HG02840 (cell line): ENCODE results near the gene PRKN.
"Not testable (repeated sequence)": the region's sequence is repeated elsewhere in the genome, so short reads cannot be mapped to it uniquely, and the experiment has no call there.

Experiments used
- ATAC-seq: cut with Tn5 transposase; IDR thresholded peaks from one replicate; pipeline ENCODE4 v1.9.1; 2021; ENCODE audit warnings: mild to moderate bottlenecking, moderate library complexity, moderate number of reproducible peaks; ENCODE audit not compliant: unreplicated experiment, low FRiP score

PRKN gene

DNA sequence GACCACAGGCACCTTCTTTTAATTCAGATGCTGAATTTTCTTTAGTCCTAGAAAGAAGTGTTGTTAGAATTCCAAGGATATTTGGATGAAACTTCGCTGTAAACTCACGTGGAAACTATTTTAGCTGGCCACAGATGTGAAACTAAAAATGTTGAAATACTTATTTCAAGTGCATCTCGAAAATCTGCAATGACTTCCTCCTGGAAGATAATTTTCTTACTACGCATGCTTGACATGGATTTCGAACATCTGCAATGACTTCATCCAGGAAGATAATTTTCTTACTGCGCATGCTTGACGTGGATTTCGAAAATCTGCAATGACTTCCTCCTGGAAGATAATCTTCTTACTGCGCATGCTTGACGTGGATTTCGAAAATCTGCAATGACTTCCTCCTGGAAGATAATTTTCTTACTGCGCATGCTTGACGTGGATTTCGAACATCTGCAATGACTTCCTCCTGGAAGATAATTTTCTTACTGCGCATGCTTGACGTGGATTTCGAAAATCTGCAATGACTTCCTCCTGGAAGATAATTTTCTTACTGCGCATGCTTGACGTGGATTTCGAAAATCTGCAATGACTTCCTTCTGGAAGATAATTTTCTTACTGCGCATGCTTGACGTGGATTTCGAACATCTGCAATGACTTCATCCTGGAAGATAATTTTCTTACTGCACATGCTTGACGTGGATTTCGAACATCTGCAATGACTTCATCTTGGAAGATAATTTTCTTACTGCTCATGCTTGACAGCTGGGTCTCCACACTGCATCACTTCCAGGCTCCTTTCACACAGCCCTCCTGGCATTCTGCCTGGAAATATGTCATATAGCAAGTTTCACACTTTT, 336.4 kb downstream of the PRKN start:
- not testable (repeated sequence) for ATAC-seq

DNA sequence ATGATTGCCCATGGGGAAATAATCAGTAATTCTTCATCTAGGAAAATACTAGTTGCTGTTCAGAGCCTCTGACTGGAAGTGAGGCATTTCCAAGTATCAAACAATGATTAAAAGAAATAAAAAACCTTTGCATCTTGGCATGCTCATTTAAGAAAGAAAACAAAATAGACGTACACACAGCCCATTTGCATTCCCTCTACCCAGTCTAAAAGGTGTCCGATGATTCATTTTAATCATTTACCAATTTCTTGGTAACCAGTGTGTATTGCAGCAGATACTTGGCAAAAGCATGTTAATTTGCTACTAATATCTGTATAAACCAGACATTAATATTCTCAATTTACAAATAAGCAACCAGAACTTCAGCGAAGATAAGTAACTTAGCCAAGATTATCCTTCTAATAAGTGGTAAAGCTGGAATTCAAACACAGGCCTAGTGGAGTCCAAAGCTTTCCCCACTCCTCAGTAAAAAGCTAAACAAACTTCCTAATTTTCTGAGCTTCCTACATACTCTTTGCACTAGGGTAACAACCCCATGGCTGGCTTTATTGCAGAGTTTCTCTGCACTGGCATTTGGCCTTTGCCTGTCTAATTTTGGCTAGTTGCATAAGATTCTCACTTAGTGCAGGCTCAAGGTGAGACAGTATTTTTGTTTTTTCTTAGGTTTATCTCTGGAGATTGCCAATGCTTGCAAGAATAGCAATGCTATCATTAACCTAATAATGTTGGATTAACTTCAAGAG, 338.1 kb downstream of the PRKN start:
- ATAC-seq: no peak

DNA sequence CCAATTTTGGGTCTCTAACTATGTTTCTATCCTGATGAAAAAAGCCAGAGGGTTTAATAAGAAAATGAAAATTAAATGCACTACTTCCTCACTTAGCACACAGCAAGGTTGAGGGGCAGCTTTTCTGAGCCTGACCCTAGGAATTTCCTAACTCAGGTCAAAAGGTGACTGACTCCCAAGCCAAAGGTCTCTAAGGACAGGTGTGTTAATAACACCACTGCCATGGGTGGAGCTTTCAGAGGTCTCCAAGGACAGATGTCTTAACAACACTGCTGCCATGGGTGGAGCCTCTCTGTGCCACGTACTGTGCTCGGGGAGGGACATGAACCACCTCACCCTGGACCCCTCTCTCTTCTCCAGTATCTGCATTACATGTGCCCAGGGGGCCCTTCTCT, 339.2 kb downstream of the PRKN start:
- no peak for ATAC-seq

DNA sequence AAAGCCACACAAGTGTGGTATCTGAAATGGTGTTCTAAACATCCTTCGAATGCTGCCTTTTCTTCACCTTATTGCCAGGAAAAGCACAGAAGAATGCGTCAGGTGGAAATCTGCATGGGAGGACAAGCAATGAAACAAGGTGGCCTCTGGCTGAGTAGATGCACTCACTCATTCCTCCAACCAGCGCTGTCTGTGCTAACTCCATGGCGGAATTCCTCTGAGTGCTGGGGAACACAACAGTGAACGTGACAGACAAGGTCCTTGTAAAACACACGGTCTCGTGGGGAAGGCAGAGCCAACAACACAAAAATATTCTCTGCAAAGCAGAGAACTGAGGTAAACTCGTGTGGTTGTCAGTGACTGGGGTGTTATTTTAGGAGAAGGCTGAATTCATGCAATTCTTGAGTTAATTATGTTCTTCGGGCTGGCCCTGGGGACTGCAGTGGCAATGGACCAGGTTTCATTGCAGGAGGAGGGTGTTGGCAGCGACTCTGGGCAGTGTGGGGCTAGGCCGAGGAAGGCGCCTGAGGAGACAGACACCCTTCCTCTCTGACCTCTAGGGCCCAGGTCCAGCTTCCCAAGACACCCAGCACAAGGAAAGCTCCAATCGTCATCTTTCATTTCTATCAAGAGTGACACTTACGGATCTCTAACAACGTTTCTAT, 339.7 kb downstream of the PRKN start:
- no peak for ATAC-seq

DNA sequence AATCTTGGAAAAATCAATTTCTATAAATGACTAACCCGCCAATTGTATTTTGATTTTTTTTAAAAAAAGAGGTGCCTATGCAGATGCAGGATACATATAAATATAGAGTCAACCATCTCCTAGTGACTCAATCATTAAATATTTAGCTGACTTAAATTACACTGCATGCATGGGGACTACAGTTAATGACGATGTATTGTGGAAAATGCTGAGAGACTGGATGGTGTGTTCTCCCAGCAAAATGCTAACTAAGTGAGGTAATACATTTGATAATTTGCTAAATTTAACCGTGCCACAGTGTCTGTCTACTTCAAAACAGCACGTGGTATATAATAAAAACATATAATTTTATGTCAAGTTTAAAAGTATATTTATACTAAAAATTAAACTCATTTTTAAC, 341.6 kb downstream of the PRKN start:
- ATAC-seq: no peak

DNA sequence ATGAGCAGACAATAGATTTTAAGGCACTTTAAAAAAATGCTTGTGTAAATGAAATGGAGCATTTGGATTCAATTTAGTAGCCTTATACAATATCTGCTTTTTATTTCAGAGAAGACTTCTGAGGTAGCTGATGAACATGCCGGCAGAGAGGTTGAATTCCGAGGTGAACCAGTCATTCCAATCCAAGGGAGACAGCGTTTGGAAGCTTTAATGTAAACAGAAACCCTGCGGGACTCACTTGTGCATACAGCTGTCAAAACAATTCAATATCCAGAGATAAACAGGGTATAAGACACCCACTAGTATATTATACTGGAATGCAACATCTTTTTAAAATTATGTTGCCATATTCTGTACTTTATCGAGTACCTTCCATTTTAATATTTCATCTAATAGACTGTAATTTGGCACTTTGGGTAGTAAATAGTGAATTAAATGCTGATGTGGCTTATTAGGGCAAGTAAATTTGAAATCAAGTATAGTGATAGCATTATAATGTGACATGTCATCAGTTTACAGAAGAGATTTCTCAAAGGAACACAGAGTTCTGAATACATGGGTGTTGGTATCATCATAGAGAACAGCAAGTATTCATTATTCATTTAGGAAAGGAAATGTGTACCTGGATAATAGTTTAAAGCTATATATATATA, 347.7 kb downstream of the PRKN start:
- no peak for ATAC-seq

DNA sequence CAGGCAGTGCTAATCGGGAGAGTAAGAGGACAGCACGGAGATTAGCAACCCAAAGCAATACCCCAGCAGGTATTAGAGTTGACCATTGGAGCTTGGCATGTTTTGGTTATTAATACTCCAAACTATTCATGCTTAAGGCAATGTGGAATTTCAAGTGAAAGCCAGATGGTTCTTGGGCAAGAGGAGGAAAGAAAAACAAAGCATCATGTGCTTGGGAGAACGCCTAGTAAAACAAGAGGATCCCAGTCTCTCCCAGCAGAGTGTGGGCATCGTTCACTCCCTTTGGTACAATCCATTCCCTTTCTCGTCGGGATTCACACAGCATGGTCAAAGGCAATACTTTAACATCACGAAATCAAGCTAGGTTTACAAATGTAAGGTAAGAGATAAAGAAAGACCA, 349.8 kb downstream of the PRKN start:
- no peak for ATAC-seq

DNA sequence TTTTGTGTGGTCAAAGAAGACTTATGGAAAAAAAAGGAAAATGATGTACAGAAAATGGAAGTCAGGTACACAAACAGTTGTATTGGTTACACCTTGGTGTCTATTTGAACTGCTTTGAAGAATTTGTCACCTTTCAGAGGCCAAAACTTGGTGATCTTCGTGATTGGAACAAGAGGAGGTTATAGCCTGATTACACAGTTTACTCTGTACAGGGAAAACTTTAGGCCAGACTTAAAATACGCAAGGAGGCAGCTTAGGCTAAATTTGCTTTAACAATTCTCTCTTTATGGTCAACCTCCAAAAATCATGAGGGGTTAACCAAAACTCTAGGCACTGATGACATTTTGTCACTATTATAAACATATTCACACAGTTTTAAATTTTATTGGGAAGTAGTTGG, 353.7 kb downstream of the PRKN start:
- ATAC-seq: no peak

DNA sequence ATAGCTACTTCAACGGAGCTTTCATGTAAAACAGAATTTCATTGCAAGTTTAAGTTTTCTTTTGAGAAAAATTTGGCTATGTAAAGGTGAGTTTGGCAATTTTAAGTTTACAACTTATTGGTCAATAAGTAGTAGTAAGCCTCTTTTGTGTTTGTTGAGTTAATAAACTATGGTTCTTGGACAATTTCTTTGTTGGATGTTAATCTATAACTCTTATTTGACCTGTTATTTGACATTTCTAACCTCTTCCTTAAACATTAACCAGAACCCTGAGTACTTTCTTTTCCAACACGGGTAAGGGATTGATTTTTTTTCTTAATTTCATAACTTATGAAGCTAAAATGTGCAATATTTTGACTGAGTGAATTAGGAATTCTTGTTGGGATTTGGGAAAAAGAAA, 354.4 kb downstream of the PRKN start:
- ATAC-seq: no peak

DNA sequence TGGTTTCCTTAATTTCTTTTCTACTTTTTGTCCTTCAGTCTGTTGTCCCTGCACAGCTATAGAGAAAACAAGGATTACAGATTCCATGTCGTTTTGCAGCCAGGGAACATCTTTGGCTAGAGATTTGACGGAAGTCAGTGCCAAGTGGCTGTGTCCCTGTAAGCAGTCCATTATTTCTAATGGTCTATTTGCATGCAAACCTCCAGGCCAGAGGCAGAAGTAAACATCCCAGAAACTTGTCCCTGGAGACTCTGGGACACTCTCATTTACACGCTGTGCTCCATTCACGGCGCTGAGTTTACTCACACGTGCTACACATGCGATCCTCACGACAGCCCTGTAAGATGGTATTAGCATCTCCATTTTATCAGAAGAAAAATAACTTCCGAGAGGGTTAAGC, 355.5 kb downstream of the PRKN start:
- ATAC-seq: no peak

DNA sequence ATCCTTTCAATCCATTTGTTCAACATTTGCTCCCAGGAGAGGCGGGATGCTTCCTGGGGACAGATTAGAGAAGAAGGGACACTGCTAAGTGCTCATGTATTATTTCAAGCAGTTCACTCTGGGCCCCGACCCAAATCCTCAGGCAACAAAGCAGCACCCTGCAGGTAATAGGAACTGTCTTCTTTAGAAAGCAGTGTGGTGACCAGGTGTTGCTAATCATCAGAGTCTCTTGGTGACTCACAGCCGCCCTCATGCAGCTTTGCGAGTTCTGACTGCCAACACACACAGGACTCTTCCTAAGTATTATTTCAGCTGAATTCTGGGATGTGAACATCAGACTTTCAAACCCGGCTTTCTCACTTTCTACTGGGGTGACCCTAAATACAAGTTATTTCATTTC, 356.4 kb downstream of the PRKN start:
- ATAC-seq: no peak

DNA sequence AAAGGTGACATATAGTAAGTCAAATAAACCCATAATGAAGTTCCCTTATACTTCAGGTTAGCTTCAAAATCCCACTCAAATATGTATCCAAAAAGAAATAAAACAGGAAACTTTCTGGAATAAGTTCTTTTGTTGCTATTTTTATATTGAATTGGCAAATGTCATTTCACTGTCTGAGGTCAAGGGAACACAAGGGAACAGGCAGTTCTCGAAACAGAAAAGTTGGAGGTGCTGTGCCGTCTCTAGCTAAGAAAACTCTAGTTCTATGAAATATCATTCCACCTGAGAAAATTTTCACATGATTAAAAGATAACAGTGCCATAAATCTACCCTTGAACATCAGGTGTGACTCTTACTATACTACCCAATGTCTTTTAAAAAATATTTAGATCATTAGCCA, 358.5 kb downstream of the PRKN start:
- ATAC-seq: no peak

DNA sequence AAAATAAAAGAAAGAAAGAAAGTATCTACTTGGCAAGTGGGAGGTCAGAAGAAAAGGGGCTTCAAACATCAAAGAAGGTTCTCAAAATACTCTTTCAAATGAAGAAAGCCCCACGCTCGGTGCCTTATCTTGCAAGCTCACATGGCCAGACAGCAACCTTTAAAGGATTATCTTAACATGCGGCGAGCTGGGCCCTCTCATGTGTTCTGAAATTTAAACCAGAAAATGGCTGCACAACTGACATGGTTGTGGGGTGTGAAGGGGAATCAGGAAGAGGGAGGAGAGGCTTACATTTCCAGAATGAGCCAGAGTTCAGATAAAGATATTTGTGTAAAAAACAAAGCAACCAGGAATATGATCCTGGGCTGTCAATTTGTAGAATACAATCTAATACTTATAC, 363.1 kb downstream of the PRKN start:
- no peak for ATAC-seq

DNA sequence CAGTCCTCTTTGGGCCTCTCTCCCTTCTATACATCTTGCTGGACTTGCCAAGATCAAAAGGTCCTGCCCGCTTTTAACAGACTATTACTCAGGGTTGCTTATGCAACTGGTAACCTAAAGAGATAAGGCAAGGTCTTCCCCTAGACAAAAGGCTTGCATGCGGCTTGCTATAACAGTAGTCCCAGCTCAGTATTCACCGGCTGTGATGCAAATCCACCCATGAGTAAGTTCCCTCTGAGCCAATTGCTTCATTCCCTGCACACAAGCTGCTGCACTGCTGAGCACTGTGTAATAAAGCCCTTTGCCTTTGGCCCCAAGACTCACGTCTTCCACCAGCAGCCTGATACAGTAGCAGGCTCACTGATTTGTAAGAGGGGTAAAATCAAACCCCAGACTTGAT, 363.8 kb downstream of the PRKN start:
- ATAC-seq: no peak

DNA sequence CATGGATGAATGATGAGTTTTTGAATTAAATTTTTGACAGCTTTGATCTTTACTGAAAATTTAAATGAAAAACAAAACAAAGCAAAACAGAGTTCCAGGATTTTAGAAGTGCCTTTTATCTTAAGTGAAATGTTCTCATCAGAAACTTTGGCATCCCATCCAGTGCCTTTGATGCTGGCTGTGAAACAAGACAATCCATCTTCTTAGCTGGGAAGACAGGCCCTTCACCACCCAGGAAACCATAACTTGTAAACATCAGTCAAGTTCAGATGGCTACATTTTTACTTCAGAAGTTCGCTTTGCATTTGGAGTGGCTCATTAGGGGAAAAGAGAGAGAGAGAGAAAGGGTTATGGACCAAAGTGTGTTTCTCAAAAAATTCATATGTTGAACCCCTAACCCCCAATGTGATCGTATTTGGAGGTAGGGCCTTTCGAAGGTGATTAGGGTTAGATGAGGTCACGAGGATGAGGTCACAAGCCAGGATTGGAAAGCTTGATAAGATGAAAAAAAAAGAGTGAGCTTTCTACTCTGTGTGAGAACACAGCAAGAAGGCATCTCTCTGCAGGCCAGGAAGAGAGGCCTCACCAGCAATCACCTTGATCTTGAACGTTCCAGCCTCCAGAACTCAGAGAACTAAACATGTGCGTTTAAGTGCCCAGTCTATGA, 366.5 kb downstream of the PRKN start:
- no peak for ATAC-seq

DNA sequence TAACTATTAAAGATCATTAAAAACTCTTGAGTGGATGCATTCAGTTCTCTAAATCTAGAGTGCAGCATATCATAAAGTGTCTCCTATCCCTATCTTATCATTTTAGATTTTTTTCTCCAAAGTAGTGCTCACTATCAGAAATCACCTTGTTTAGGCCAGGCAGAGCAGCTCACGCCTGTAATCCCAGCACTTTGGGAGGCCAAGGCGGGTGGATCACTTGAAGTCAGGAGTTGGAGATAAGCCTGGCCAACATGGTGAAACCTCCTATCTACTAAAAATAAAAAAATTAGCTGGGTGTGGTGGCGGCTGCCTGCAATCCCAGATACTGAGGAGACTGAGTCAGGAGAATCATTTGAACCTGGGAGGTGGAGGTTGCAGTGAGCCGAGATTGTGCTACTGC, 368.9 kb downstream of the PRKN start:
- ATAC-seq: no peak

DNA sequence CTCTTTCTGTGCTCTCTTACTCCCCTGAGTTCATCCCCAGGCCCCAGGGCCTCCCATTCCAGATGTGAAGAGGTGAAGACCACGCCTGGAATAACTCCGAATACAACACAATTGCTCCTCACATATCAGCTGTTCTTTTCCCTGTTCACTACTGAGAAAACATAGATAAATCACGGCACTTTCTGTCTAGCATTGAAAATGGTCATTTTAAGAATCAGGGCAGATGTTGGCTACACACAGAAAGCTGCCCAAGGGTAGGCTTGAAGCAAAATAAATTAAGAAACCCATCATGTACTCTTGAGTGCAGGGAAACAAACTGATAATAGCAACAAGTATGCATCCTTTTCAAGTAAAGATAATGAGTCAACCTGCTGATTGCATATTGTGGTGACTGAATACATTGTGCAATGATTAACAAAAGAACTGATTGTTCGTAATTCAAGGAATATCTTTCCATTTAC, 382.5 kb downstream of the PRKN start:
- no peak for ATAC-seq

DNA sequence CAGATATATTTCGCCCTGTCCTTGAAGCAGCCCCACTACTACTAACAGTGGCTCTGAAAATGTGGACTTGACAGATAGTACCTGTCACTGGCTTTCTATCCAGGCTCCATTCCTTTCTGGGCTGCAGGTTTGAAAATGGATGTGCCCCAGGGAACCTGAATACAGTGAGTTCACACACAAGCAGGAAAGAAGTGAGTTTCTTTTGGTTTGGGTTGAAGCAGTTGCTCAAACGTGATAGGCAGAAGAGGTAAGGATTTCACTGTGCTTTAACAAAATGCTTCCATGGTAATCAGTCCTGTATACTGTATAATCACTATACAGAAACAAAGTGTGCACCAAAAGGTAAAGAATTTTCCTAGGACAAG, 382.9 kb downstream of the PRKN start:
- ATAC-seq: no peak

DNA sequence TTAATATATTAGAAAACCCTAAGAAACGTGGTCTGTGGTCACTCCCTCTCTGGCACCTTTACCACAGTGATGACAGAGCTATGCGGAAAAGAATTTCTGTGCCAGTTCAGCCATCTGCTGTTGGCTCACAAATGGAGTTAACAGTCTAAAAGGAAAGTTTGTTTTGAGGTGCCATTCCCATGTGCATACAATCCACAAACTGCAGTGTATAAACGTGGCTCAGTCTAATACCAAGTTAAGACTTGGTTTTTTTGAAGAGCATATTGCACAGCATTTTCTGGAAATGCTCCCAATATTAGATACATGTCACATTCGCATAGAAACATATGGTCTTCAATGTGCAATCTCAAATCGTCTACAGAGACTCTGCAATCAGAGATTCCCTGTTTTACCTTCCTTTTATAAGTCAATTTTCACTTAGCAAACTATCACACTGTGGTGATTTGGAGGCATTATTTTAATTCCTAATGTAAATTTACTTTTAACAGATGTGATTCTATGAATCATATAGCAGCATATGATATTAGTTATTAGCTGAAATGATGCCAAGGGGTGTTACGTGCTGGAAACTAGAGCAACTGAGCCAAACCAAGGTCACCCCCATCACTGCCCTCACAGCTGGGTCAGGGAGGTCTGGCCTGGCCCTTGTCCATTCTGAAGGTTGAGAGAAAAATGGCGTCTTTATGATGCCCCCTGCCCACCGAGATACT, 383.5 kb downstream of the PRKN start:
- no peak for ATAC-seq
